Testis (tissue), 2 donors: Measurements from ENCODE around the gene STK32A.

Experiments
- CTCF ChIP-seq, 3 experiments: fragments of 450-650 bp in 2 of 3; fragments of 200-600 bp in 1 of 3; sonication (generic) in 1 of 3; IDR thresholded peaks; one replicate each; pipeline ENCODE4 v1.5.1; 2016 to 2019; ENCODE audit warnings: antibody characterized with exemption in 3 of 3, mild to moderate bottlenecking in 2 of 3, moderate library complexity in 1 of 3
- POLR2A ChIP-seq: fragments of 450-650 bp; IDR thresholded peaks from one replicate; pipeline ENCODE4 v1.6.1; 2017; ENCODE audit warnings: antibody characterized with exemption, mild to moderate bottlenecking, moderate library complexity

DNA sequence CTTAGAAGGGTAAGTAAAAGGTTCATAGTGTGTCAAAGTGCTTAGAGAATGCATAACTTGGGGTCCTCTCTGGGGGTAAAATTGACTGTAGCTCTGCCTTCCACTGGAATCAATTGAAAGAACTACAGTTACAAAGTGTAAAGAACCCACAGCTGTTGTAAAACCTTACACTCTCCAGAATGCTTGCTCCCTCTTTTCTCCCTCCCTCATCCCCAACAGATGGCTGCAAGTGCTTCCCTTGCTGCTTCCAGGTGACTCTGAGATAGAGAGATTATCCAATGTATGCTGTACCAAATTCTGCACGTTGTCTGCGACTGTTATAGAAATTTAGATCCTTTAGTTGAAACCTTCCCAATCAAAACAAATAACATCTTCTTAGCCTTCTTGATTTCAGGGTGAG is 126.0 kb downstream of the STK32A start:
- TF ChIP-seq CTCF (IDR thresholded peaks at IDR 0.05): no peak
- no peak for TF ChIP-seq POLR2A
